Epithelial cell of proximal tubule (primary cell): ENCODE results near the gene INTS12. TPM values are rescaled to one million over a fixed set of nuclear protein-coding genes. Genes with fewer than 3 reads are reported as not detected.

Source experiments
- DNase-seq: peaks from one replicate; pipeline ENCODE4 v3.0.0-alpha.2; 2011; ENCODE audit warnings: low read depth
- H3K4me3 ChIP-seq: 2 replicates; pipeline ENCODE4 v1.5.1; 2011; ENCODE audit warnings: low read depth, mild to moderate bottlenecking, low read length
- CTCF ChIP-seq: conservative IDR thresholded peaks from 2 replicates; pipeline ENCODE4 v1.5.1; 2012; ENCODE audit warnings: low read depth, mild to moderate bottlenecking, low read length
- total RNA-seq: library from RNA; depleted of rRNA; stranded (reverse); fragments of >200 nt; gene quantifications from 2 replicates; pipeline ENCODE4 v1.2.3, GENCODE V29; 2015

Gene INTS12
- total RNA-seq, 1 donor from 2014 or later: 9.1 TPM

- TF ChIP-seq CTCF: no peak
- no peak overlapping the region for H3K4me3 ChIP-seq
- no peak for DNase-seq
Measured at GRCh38 chr4:105644257-105644656, 64.2 kb downstream of the INTS12 start.

- TF ChIP-seq CTCF: no peak
- H3K4me3 ChIP-seq: no peak overlapping the region
- no peak for DNase-seq
Measured at GRCh38 chr4:105641845-105642244, 66.6 kb downstream of the INTS12 start.

GRCh38 chr4:105637408-105638176 is 70.9 kb downstream of the INTS12 start:
- no peak for DNase-seq
- TF ChIP-seq CTCF: no peak

GRCh38 chr4:105634402-105635080 is 73.9 kb downstream of the INTS12 start:
- no peak overlapping the region for H3K4me3 ChIP-seq
- TF ChIP-seq CTCF: no peak
- DNase-seq: no peak

More at GRCh38 chr4:105637408-105638176, 70.9 kb downstream of the INTS12 start:
- no peak overlapping the region for H3K4me3 ChIP-seq

DNA sequence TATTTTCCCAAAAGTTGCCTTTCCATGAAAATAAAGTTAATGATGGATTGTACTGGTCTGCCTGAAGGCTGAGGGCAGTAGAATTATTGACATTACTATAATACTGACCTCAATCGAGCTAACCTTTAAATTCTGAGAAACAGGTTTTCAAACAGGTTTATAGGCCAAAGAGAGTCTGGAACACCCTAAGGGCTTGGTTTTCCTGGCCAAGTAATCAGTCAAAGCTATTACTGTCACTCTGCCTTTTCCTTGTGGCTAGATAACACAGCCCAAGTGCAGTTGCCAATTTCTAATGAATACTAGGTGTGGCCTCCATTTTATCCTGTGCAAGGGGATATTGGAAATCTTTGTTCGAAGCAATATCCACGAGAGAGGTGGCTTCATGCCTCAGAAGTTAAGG is 75.2 kb downstream of the INTS12 start:
- no peak for TF ChIP-seq CTCF
- no peak for DNase-seq
- H3K4me3 ChIP-seq: no peak overlapping the region

Other genes with a start within 250 kb of the INTS12 start
- 71.3 and 156 TPM in 2 replicates for gene PPA2, start 234.6 kb downstream of the INTS12 start, total RNA-seq
- gene ARHGEF38, start 156.1 kb downstream of the INTS12 start, total RNA-seq: 0.07 and 0.46 TPM in 2 replicates
- gene GSTCD, start 95 bp upstream of the INTS12 start, total RNA-seq: 22.7 and 28.8 TPM in 2 replicates
- 1.5 and 15.4 TPM in 2 replicates for gene NPNT, start 186.8 kb upstream of the INTS12 start, total RNA-seq